Large intestine (tissue), 3 donors: ENCODE measurements around the gene ZDHHC1. TPM values are rescaled to one million over a fixed set of nuclear protein-coding genes. Genes with fewer than 3 reads are reported as not detected.

Source experiments
- DNase-seq, 2 donors: peaks; one replicate each; pipeline versions ENCODE4 v3.0.0 to v3.0.0-alpha.2; 2013
- H3K27ac ChIP-seq: one replicate; pipeline ENCODE4 v1.5.1; 2013; ENCODE audit warnings: low read length
- H3K27me3 ChIP-seq: 2 replicates; pipeline ENCODE4 v1.6.1; 2013; ENCODE audit warnings: low read length; ENCODE audit not compliant: control insufficient read depth, insufficient read depth
- H3K36me3 ChIP-seq: 2 replicates; pipeline ENCODE4 v1.6.1; 2013; ENCODE audit warnings: low read length; ENCODE audit not compliant: control insufficient read depth, insufficient read depth
- H3K4me1 ChIP-seq: one replicate; pipeline ENCODE4 v1.6.1; 2013; ENCODE audit warnings: low read length; ENCODE audit not compliant: control insufficient read depth, insufficient read depth
- H3K4me3 ChIP-seq: one replicate; pipeline ENCODE4 v1.5.1; 2013; ENCODE audit warnings: low read length
- H3K9me3 ChIP-seq: one replicate; pipeline ENCODE4 v1.6.1; 2013; ENCODE audit warnings: mild to moderate bottlenecking, low read depth, low read length, moderate library complexity; ENCODE audit not compliant: control insufficient read depth
- WGBS: methylation state at CpG from one replicate; pipeline ENCODE4 v1.1.5; 2013; ENCODE audit warnings: low lambda C conversion rate; ENCODE audit not compliant: insufficient coverage; 5-methylcytosine and 5-hydroxymethylcytosine counted together
- polyA plus RNA-seq: library from polyadenylated mRNA; unstranded; fragments of 120-200 nt; gene quantifications from one replicate; pipeline ENCODE4 v1.2.1, GENCODE V29; 2013

The ZDHHC1 gene
- polyA plus RNA-seq, 1 donor = 6.9 TPM

DNA sequence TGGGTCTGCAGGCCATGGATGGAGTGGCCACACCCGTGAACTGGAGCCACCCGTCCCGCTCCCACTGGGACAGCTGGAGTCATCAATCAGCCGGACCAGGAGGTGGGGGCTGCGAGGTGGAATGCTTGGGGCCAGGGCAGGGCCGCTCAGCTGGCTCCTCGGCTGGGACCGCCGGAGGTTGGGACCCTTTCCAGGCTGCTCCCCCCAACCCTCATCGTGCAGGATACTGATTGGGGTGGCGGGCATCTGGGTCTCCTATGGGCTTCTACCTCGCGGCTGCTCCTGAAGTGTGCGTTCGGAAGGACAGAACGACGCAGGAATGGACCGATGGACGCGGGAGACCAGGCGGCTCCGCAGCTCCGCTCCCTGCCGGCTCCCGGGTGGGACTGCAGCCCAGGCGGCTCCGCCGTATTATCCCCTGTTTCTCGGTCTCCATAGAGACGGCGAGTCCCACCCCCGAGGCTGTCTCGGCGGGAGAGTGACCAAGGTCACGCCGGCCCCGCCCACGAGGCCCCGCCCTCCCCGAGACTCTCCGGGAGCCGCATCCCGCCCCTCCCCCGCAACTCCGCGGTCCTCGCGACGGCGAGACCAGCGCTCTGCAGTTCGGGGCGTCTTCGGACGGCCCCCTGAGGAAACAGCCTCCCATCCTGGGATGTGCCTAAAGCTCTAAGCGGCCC, 23.0 kb downstream of the ZDHHC1 start, which contains the start of gene TPPP3:
Gene TPPP3 (minus strand): TSS at position 388 of the 677 bp plus-strand sequence. CDS start 2,387 bp downstream, outside the sequence.
- Histone ChIP-seq H3K27me3 (peaks cover 11% of the 10 kb centered on the region), H3K27ac (peak within 1 kb of the TSS; percentile 44), H3K9me3 (no peaks in the 10 kb centered on the region), H3K36me3 (peaks cover 6% of the 10 kb centered on the region), H3K4me1 (peaks cover 52% of the 10 kb centered on the region), H3K4me3 (peak within 1 kb of the TSS; percentile 52)
- WGBS = no CpG with 5 or more reads among the region's 56 CpGs
- DNase-seq = peak; percentile 84 to 87

GRCh38 chr16:67392301-67393059, 23.8 kb downstream of the ZDHHC1 start:
- peak overlapping the region; percentile 39 for H3K27ac ChIP-seq
- WGBS = no CpG with 5 or more reads among the region's 18 CpGs
- H3K4me3 ChIP-seq = peak overlapping the region; percentile 52
- H3K36me3 ChIP-seq = peaks cover 6% of the 10 kb centered on the region
- peaks cover 11% of the 10 kb centered on the region for H3K27me3 ChIP-seq
- DNase-seq = peak in 1 of 2 donors; percentile 14
- peaks cover 50% of the 10 kb centered on the region for H3K4me1 ChIP-seq
- no peaks in the 10 kb centered on the region for H3K9me3 ChIP-seq

- peak in 1 of 2 donors; percentile 29 for DNase-seq
- no CpG with 5 or more reads among the region's 15 CpGs for WGBS
- peak overlapping the region; percentile 7 for H3K4me3 ChIP-seq
Measured at GRCh38 chr16:67391424-67392300, 24.6 kb downstream of the ZDHHC1 start.

GRCh38 chr16:67390816-67391423, 25.4 kb downstream of the ZDHHC1 start:
- Histone ChIP-seq H3K36me3 (peaks cover 6% of the 10 kb centered on the region), H3K4me1 (peaks cover 35% of the 10 kb centered on the region), H3K27ac (no peak overlapping the region), H3K27me3 (peaks cover 11% of the 10 kb centered on the region), H3K9me3 (no peaks in the 10 kb centered on the region), H3K4me3 (no peak overlapping the region)
- WGBS = 100% methylated on average over 1 of the region's 11 CpGs
- no peak for DNase-seq

More at GRCh38 chr16:67391424-67392300, 24.6 kb downstream of the ZDHHC1 start:
- H3K9me3 ChIP-seq = no peaks in the 10 kb centered on the region
- H3K4me1 ChIP-seq = peaks cover 42% of the 10 kb centered on the region
- H3K27ac ChIP-seq = peak overlapping the region; percentile 22
- H3K27me3 ChIP-seq = peaks cover 11% of the 10 kb centered on the region
- H3K36me3 ChIP-seq = peaks cover 6% of the 10 kb centered on the region

GRCh38 chr16:67389911-67390815, 26.1 kb downstream of the ZDHHC1 start:
- DNase-seq = no peak
- H3K9me3 ChIP-seq = no peaks in the 10 kb centered on the region
- H3K4me3 ChIP-seq = no peak overlapping the region
- peaks cover 8% of the 10 kb centered on the region for H3K27me3 ChIP-seq
- H3K27ac ChIP-seq = no peak overlapping the region
- peaks cover 27% of the 10 kb centered on the region for H3K4me1 ChIP-seq
- WGBS = 100% methylated on average over 1 of the region's 27 CpGs
- H3K36me3 ChIP-seq = peaks cover 6% of the 10 kb centered on the region

DNA sequence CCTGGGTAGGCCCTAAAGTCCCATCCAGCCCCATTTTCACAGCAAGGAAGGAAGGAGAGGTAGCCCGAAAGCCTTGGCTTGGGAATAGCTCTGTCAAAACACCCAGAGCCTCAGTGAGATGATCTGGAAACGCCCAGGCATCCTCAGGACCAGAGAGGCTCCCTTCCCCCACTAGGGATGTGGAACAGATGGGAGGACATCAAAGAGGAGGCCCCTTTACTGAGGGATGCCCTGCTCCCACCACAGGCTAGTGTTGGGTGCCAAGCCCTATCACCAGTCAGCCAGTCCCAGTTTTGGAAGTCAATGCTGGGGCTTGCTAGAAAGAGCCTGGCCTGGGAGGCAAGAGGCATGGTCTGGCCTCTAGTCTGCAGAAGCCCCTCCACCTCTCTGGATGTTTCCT, 27.7 kb downstream of the ZDHHC1 start:
- Histone ChIP-seq H3K9me3 (no peaks in the 10 kb centered on the region), H3K36me3 (peaks cover 6% of the 10 kb centered on the region), H3K4me1 (peaks cover 15% of the 10 kb centered on the region), H3K27ac (no peak overlapping the region), H3K27me3 (no peaks in the 10 kb centered on the region), H3K4me3 (no peak overlapping the region)
- no peak for DNase-seq
- no CpG with 5 or more reads among the region's 2 CpGs for WGBS

DNA sequence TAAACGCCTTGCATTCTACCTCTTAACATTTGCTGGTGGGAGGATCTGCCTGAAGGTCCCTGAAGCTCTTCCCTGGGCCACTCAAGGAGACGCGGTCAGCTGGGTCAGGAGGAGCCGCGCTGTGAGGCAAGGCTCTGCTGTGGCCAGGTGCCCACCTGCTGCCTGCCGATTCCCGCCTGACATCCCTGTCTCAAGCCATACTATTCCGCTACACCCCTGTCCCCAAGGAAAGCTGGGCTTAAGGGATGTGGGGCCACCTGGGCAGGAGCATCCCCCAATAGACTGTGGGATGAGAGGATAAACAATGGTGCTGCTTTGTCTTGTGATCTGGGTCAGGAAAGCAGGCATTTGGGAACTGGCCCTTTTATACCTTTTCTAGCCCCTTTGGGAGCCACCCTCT, 28.1 kb downstream of the ZDHHC1 start:
- Histone ChIP-seq H3K27me3 (no peaks in the 10 kb centered on the region), H3K27ac (no peak overlapping the region), H3K4me3 (no peak overlapping the region), H3K36me3 (peaks cover 6% of the 10 kb centered on the region), H3K4me1 (peaks cover 13% of the 10 kb centered on the region), H3K9me3 (no peaks in the 10 kb centered on the region)
- DNase-seq = no peak
- WGBS = 67% methylated on average over 1 of the region's 8 CpGs

GRCh38 chr16:67387479-67388079, 28.7 kb downstream of the ZDHHC1 start:
- H3K4me3 ChIP-seq = no peak overlapping the region
- no peak for DNase-seq
- H3K4me1 ChIP-seq = peaks cover 7% of the 10 kb centered on the region
- H3K27ac ChIP-seq = no peak overlapping the region
- no CpG with 5 or more reads among the region's 8 CpGs for WGBS
- no peaks in the 10 kb centered on the region for H3K27me3 ChIP-seq
- no peaks in the 10 kb centered on the region for H3K9me3 ChIP-seq
- H3K36me3 ChIP-seq = peaks cover 6% of the 10 kb centered on the region

GRCh38 chr16:67386861-67387455, 29.3 kb downstream of the ZDHHC1 start:
- DNase-seq = no peak
- peaks cover 6% of the 10 kb centered on the region for H3K36me3 ChIP-seq
- peaks cover 1% of the 10 kb centered on the region for H3K4me1 ChIP-seq
- no CpG with 5 or more reads among the region's 5 CpGs for WGBS
- no peak overlapping the region for H3K27ac ChIP-seq
- no peaks in the 10 kb centered on the region for H3K27me3 ChIP-seq
- H3K4me3 ChIP-seq = no peak overlapping the region
- H3K9me3 ChIP-seq = no peaks in the 10 kb centered on the region
